HG02973 (cell line): ENCODE measurements around the gene SFMBT2.
"Not testable (repeated sequence)": the region's sequence is repeated elsewhere in the genome, so short reads cannot be mapped to it uniquely, and the experiment has no call there.

Experiments
- ATAC-seq: cut with Tn5 transposase; IDR thresholded peaks from one replicate; pipeline ENCODE4 v1.9.1; 2021; ENCODE audit warnings: moderate library complexity; ENCODE audit not compliant: unreplicated experiment

Gene SFMBT2

GRCh38 chr10:7302392-7302906, 108.4 kb downstream of the SFMBT2 start:
- no peak for ATAC-seq

- ATAC-seq = no peak
Measured at GRCh38 chr10:7301006-7301778, 109.6 kb downstream of the SFMBT2 start.

- no peak for ATAC-seq
Measured at GRCh38 chr10:7300384-7300971, 110.4 kb downstream of the SFMBT2 start.

GRCh38 chr10:7299601-7300325, 111.1 kb downstream of the SFMBT2 start:
- ATAC-seq = not testable (repeated sequence)

- no peak for ATAC-seq
Measured at GRCh38 chr10:7298495-7298894, 112.3 kb downstream of the SFMBT2 start.

- ATAC-seq = no peak
Measured at GRCh38 chr10:7297094-7297493, 113.7 kb downstream of the SFMBT2 start.

- ATAC-seq = no peak
Measured at GRCh38 chr10:7296648-7297047, 114.2 kb downstream of the SFMBT2 start.

- no peak for ATAC-seq
Measured at GRCh38 chr10:7296076-7296475, 114.8 kb downstream of the SFMBT2 start.

GRCh38 chr10:7293378-7293920, 117.4 kb downstream of the SFMBT2 start:
- no peak for ATAC-seq

- no peak for ATAC-seq
Measured at GRCh38 chr10:7291487-7292270, 119.2 kb downstream of the SFMBT2 start.

- ATAC-seq = no peak
Measured at GRCh38 chr10:7288060-7288690, 122.7 kb downstream of the SFMBT2 start.

- no peak for ATAC-seq
Measured at GRCh38 chr10:7287377-7287776, 123.5 kb downstream of the SFMBT2 start.

- no peak for ATAC-seq
Measured at GRCh38 chr10:7285522-7286322, 125.1 kb downstream of the SFMBT2 start.

- no peak for ATAC-seq
Measured at GRCh38 chr10:7283246-7283645, 127.6 kb downstream of the SFMBT2 start.

- no peak for ATAC-seq
Measured at GRCh38 chr10:7282457-7282856, 128.4 kb downstream of the SFMBT2 start.

- no peak for ATAC-seq
Measured at GRCh38 chr10:7281429-7281828, 129.4 kb downstream of the SFMBT2 start.

GRCh38 chr10:7279303-7279702, 131.5 kb downstream of the SFMBT2 start:
- no peak for ATAC-seq

- ATAC-seq = no peak
Measured at GRCh38 chr10:7277867-7278266, 133.0 kb downstream of the SFMBT2 start.

- ATAC-seq = no peak
Measured at GRCh38 chr10:7277432-7277831, 133.4 kb downstream of the SFMBT2 start.
